HG02885 (cell line): ENCODE data around the gene KMT5B.

Source experiments
- ATAC-seq: cut with Tn5 transposase; IDR thresholded peaks from one replicate; pipeline ENCODE4 v1.9.1; 2021; ENCODE audit warnings: mild to moderate bottlenecking; ENCODE audit not compliant: unreplicated experiment, poor library complexity

KMT5B gene

DNA sequence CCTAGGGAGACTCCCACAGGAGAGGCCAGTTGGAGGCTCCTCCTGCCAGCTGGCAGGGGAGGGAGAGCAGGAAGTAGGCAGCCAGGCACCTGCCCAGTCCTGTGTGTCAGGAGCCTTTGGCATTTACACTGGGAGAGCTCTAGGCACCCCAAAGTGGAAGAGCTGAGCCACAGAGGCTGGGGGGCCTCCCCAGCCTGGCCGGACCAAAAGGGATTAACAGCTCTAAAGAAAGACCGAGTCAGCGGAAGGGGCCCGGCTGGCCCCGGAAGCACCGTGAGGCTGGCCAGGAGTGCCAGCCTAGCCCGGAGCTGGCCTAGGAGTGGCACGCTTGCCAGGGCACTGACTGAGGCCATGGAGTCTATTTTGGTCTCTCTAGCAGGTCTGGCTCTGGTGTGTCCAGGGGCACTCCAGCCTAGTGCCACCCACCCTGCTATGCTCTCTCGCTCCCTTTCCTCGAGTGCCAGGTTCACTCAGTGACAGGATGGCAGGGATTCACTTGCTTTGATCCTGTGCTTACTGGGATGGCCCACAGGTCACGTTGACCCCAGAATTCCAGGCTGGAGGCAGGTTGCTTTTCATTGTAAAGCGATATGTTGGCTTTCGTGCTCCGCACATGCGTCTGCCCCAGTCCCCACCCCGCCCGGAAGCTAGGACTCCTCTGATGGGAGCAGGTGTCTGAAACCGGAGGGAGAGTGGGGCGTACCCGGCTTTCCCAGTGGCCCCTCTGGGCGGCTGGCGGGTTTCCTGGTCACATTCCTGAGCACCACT, 3.3 kb upstream of the KMT5B start:
- no peak for ATAC-seq

DNA sequence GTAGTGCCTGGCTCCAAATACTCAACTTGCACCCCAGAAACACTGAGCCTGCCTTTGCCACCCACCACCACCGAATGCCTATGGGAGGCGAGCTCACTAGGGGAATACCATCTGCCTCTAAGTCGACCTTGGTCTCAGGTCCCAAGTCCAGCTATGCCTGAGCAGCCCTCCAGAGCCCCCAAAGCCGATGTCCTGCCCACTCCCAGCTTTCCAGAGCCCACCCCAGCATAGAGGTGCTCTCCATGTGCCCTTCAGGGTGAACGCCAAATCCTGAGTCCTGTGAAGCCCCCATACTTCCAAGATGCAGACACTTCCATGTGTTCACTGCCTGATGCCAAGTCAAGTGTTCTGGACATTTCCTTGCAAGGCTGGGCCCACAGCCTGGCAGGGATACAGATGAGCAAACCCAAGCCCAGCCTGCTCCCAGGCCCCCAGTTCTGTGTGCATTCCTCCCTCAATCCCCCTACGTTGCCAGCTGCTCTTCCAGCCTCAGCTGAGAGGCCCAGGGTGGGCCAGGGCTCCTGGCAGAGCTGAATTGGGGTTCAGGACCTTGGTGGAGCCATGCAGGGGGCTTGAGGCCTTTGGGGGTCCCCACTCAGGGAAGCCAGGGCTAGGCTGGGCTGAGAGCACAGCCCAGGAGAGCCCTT, 2.6 kb upstream of the KMT5B start:
- no peak for ATAC-seq

DNA sequence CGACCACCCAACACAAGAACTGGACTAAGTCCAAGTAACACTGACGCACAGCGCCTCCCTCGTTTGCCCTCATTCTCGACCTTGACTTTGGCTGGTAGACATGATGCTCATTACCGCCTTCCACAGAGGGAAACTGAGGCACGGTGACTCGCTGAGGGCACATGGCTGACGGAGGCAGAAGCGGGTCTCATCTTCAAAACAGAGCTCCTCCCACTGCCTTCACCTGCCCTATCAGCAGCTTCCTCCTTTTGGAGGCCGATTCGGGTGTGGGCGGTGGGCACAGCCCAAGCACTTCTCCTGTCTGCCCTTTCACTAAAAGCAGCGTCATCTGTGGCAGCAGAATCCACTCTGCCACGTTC, 2.0 kb upstream of the KMT5B start:
- no peak for ATAC-seq

DNA sequence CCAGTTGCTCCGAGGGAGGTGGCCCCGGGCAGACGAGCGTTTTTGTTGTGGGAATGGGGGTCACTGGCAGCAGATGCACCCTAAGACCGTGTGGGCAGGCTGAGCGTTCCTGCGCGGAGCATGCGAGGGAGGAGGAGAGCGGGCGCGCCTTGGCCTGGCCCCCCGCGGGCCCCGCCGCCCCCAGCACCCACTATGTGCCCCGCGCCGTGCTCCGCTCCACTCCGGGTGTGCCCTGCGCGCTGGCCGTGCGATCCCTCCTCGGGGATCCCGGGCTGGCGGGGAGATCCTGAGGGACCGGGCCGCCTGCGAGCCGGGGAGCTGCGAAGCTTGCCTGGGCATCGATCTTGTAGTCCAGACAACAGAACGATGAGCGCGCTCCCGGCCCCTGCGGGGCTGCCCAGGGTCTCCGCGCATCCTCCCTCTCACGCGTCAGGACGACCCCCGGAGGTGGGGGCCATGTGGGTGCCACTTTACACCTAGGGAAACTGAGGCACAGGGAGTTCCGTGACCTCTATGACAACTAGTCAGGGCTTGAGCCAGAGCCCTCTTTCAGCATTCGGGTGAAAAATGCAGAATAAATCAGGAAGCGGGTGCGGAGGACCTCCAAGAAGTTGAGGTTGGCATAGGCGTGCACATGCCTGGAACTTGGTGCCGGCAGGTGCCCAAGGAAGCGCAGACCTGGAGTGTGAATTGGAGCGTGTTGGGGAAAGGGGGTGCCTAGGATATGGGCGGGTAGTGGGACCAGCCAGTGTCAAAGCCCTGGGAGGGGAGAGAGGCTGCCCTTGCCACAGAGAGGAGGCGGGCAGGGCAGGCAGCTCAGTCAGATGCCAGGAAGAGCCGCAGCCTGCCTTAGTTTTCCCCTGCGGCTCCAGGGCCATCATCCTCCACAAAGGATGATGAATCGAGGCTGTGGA, 1.3 kb upstream of the KMT5B start:
- ATAC-seq = no peak

DNA sequence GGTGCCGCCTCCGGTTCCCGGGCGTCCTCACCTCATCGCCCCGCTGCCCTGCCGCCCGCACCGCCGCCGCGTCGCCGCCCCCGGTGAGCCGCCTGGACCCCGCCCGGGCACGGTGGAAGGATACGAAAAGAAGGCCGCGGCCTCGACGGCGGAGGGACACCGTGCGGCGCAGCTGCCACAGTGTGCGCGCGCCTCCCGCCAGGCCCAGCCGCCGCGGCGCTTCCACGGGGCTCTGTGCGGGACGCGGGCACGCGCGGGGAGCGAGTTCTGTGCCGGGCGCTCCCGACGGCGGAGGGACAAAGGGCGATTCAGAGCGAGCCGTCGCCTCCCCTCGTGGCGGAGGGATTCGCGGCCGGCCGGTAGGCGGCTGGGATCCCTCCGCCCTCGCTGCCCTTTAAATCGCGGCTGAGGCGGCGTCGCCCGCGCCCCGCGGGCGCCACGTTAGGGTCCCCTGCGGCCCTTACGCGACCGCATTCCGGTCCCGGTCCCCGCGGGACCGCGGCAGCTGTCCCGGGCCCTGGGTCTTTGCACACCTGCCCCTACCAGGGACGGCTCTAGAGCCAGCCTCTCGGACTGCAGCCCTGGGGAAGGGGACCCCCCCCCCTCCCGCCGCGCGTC, 568 bp upstream of the KMT5B start:
- peak; percentile 60 for ATAC-seq

DNA sequence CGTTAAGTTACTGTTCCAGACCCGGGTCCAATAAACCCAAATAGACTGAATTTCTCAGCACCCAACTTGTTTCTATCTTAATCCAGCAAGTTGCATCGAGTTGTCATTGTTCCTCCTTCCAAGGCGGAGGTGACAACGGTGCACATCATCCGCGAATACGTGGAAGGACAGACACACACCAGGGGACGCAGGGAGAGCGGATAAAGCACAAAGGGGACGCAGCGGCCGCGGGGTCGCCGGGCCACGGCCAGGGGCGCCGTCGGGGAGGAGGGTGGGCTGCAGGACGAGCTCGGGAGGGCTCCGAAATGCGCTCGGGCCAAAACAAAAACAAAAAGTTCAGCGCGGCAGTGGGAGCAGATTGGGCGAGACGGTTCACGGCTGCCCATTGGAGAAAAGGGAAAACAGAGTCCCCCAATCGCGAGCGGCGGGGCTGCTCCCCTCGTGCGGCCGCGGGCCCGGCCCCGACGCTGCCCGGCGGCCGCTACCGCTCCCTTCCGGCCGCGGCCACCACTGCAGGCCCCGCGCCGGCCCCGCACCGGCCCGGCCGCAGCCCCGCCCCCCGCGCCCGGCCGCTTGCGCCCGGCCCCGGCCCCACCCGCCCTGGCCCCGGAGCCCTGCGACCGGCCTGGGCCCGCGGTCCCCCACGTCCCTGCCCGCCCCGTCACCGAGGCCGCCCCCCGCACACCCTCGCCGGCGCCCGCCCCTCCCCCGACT, 518 bp downstream of the KMT5B start:
- peak; percentile 62 for ATAC-seq

DNA sequence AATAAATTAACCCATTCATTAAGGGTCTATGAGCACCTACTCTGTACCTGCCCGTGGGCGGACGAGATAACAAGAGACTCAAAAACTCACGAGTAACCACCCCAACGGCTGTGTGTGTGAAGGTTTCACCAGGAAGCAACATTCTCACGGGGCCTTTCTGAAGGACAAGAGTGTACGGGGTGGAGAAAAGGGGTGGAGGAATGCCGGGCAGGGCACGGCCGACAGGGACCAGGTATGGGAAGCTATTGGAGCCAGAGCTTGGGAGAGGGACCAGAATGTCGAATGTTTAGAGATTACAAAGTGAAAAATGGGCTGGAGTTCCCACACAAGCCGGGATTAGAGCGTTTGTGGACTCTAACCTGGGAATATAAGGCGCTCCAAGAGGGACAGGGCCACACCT, 1.6 kb downstream of the KMT5B start:
- ATAC-seq = no peak

DNA sequence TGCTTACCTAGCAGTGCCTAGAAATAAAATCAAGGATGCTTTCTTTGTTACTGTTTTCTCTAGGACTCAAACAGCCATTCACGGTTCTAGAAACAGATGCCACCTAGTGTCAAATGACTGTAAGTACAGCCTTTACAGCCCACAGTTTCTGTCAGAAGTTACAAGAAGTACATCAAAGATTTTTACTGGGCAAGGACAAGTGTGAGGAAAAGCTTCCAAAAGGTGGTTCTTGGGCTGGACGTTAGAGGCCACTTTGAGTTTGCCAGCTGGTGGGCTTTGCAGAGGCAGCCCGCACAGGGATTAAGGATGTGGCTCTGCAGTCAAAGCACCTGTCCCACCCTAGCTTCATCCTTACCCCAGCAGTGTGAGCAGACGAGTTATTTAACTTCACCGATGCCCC, 6.9 kb downstream of the KMT5B start:
- ATAC-seq = no peak

DNA sequence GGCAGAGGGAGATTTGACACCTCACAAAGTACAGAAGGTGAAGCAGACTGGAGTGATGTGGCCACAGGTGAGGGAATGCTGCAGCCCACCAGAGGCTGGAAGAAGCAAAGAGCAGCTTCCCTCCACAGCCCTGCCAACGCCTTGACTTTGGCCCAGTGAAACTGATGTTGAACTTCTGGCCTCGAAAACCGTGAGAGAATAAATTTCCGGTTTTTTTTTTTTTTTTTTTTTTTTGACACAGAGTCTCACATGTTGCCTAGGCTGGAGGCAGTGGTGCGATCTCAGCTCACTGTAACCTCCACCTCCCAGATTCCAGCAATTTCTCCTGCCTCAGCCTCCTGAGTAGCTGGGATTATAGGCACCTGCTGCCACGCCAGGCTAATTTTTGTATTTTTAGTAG, 8.7 kb downstream of the KMT5B start:
- ATAC-seq = no peak

DNA sequence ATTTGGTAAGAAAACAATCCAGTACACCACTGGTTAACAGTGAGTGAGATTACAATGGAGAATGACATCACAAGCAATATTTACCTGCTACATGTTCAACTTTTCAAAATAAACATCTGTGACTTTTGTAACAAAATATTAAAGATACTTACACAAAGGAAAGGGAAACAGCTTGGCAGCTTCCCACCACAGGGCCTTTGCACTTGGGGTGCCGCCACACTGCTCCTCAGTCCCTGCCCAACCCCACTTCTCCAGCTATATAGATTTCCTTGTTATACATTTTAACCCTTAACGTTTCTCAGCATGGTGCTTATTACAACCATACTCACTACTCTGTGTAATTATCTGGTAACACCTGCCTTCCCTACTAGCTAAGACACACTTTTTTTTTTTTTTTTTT, 10.9 kb downstream of the KMT5B start:
- ATAC-seq = no peak

DNA sequence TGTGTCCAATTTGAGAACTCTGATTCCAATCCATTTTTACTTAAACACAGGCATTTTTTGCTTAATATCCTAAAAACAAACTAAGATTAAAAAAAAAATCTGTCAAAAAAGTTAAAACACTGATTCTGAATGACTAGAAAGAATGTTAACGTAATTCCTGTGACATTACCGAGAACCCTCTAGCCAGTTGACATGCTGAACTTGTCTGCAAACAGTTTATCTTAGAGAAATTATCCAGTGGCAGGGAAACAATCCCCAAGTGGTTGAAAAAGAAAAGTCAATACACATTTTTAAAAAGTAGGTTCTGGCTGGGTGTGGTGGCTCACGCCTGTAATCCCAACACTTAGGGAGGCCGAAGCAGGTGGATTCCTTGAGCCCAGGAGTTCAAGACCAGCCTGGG, 11.6 kb downstream of the KMT5B start:
- no peak for ATAC-seq

DNA sequence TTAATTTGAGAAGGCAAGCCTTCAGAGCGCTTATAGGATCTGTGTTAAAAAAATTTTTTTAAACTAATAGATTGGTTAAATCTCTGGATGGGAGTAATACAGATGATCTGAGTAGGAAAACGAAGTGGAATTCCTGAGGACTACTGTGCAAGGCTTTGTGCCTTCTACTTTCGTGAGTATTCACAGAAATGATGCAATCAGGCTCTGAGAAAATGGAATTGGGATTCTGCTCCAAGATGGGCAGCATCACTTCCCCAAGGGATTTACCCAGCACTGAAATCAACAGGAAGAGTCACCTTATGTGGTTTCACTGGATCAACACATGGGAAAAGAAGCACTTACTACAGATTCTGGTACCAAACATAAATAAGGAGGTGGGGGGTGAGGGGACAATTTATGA, 12.5 kb downstream of the KMT5B start:
- ATAC-seq = no peak

DNA sequence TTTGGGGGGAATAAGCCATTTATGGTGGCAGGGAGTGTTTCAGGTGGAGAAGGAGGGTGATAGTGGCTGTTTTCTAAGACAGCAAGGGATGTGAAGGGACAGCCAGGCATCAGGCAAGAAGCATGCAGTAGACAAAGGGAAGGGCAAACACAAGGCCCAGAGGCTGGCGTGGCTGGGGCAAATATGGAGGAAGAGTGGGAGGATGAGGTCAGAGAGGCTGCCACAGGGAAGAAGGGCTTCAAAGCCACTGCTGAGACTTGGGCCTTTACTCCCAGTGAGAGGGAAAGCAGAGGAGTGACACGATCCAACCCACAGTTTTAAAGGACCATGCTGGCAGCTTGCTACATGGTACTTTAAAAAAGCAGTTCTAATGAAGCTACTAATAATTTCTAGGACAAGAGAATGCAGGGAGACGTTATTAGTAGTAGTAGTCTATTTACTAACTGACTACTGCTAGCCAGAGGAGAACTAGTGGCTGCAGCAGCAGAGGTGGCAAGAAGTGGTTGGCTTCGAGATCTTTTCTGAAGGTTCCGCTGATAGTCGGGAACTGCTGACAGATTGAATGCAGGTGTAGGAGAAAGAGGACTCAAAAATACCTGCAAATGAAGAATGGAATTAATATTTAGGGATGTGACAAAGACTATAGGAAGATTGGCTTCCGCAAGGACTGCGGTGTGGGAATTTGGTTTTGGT, 13.7 kb downstream of the KMT5B start:
- no peak for ATAC-seq

DNA sequence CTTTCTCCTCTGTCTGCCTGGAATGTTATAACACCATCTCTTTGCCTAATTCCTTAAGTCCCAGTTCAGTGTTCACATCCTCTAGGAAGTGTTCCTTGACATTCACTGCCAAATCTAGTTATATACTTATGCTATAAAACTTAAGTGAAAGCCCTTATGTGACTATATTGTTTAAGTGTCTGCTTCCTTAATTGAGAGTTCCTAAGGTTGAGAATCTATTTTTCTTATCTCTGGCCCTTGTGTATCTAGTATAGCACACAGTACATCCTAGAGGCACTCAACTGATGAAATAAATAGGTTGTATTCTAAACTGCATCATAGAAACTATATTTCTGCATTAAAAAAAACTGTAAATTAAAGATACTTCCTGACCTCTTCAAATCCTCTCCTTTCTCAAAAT, 16.9 kb downstream of the KMT5B start:
- no peak for ATAC-seq

DNA sequence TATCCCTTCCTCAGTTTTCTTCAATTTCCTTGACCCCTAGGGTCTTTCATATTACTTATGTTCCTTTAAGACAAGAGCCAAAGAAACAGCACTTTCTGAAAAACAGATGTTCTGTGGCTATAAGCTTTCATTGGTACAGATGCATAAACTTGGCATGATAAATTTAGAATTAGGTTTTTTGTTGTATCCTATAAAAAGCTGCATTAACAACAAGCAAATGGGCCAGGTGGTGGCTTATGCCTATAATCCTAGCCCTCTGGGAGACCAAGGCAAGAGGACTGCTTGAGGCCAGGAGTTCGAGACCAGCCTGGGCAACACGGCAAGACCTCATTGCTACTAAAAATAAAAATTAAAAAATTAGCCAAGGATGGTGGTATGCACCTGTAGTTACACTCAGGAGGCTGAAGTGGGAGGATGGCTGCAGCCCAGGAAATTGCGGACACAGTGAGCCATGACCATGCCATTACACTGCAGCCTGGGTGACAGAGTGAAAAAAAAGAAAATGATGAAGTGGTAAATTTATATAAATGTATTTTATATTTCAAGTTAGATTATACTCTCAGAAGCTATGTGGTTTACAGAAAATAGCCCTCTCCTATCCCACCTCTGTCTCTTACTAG, 18.3 kb downstream of the KMT5B start:
- no peak for ATAC-seq

DNA sequence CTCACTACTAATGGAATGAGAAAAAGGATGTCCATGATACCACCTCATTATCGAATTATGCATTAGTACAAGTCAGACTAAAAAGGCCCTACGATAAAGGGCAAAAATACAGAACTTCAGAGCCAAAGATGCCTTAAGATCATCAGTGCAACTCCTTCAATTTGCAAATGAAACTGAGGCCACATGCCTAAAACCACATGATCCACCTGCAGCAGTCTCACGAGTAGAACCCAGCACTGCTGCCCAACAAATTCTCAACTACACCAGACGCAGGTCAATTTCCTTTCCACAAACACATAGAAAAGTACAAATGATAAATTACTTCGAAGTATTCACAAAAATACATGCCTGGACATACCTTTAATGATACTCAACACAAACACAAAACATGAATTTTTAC, 20.1 kb downstream of the KMT5B start:
- no peak for ATAC-seq

DNA sequence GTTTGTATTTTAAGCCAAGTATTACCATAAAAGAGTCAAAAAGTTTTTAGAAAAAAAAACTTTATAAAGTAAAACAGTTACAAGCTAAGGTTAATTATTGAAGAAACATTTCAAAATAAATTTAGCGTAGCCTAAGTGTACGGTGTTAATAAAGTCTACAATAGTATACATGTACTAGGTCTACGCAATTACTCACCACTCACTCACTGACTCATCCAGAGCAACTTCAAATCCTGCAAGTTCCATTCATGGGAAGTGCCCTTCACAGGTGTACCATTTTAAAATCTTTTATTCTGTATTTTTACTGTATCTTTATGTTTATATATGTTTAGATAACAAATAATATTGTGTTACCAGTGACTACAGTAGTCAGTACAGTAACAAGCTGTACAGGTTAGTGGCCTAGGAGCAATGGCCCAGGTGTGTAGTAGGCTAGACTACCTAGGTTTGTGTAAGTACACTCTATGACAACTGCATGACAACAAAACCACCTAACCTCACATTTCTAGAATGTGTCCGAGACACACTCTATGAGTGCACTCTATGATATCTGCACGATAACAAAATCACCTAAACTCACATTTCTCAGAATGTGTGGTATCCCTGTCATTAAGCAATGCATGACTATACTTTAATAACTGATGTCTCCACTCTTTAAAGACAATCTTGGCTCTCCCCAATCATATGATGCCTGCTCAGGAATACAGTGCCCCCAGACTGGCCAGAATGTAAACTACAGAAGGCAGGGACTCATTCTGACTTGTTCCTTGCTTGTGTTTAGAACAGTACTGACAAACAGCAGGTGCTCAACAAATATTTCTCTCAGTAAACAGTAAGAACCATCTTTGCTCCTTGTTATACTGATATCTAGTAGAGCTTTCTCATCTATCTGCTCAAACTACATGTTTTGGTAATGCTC, 21.2 kb downstream of the KMT5B start:
- ATAC-seq = no peak

DNA sequence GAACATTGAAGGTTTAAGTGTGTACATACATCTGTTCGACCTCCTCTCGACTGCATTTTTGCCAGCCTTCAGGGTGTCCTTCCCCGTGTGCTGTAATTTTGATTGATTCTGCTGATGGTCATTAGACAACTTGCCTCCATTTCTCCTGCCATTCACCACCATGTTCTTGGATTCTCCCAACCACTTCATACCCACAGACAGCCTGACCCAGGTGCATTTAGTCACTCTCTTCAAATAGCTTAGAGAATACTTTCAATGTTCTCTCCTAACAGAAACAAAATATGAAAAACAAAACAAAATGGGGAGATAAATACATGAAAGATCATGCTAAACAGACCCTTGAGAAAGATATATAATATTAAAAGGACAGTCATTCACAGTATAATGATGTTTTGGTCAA, 23.2 kb downstream of the KMT5B start:
- no peak for ATAC-seq
